HG03469 (cell line): ENCODE measurements around the gene NKX1-2.
A peak's percentile ranks its signal among the peaks of the same experiment; 100 is the strongest.
"Not testable (repeated sequence)": the region's sequence is repeated elsewhere in the genome, so short reads cannot be mapped to it uniquely, and the experiment has no call there.

ENCODE experiments used
- ATAC-seq: cut with Tn5 transposase; IDR thresholded peaks from one replicate; pipeline ENCODE4 v1.9.1; 2021; ENCODE audit warnings: mild to moderate bottlenecking, moderate library complexity, moderate number of reproducible peaks; ENCODE audit not compliant: unreplicated experiment

NKX1-2 gene

DNA sequence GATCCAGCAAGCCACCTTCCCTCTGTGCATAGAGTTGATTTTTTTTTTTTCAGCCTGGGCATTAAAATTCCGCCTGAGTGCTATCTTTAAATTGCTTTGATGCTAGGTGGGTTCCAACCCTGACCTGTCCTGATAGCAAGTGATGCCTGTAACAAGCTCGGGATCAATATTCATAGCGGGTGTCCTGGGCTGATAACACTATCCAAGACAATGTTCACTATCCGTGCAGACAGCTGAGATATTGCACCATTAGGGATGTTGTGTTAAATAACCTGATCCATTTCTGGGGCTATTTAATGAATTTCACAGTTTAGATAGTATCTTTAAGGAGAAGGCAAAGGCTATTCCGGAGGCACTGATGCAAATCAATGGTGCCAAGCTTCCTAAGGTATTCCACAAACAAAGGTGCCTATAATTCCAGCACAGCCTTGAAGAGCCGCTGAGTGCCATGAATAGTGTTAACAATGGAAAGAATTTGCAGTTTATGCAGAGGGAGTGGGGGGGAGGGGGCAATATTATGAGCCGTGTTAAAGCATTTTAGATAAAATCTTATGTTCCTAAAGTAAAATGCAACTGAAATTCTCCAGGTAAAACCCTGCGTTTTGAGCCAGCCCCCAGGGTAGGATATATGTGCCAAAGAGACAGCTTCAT is 4.2 kb upstream of the NKX1-2 start:
- ATAC-seq = no peak

DNA sequence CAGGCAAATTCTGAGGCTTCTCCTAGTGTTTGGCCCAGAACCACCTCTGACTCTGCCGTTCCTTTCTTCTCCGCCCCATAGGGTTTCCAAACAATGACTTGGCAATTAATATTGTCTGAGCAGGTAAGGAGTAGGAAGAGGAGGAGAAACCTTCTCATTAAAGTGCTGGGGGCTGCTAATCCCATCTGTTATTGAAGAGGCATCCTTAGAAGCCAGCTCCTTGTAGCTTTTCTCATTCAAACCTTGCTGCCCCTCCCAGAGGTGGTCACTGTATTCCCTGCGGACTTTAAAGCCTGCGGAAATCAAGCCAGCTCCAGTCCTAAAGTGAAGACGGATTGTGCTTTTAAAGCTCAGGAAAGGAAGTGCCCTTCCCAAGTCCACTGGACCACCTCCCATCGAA is 1.4 kb upstream of the NKX1-2 start:
- ATAC-seq = no peak

DNA sequence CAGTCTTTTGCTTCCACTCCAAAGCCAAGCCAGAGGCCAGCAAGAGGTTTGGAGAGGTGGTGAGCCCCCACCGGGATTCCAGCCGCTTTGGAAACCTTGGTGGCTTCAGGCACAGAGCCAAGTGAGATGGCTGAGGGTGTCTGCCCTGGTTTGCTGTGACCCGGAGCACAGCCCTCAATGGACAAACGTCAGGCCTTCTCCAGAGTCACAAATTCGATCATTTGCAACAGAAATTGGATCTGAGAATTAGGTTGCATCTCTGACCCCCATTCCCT is 885 bp upstream of the NKX1-2 start:
- no peak for ATAC-seq

DNA sequence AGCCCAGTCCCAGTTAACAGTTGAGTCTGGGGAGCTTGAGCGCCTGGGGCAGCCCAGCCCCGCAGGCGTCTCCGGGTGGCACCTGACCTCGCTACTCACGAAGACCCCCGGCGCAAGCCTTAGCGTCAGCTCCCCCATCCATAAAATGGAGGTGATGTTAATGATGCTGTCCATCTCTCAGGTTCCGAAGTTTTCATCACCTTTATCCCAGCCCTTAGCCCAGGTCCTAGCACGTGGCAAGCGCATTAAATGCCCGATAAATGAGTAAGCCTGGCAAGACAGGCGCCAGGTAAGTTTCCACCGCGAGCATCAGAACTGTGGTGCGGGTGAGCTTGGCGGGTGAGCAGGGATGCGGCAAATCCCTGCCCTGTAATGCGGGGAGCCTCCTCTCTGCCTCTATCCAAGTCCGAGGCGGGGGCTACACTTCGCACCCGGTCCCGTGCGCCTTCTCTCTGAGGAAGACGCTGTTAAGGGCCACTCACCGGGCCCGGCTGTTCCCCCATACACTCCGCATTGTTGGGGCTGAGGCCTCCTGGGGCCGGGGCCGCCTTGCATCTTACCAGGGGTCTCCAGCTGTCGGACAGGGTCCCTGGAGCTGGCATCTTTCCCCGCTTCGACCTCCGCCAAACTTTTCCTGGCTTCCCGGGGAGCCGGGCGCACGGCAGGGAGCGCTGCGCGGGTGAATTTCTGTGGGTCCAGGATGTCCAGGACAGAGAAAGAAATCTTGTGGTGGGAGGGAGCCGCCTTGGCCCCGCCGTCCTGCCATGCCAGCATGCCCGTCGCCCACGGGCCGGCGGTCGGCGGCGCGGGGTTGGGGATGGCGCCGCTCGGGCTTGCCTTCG is 444 bp downstream of the NKX1-2 start:
- ATAC-seq = no peak

DNA sequence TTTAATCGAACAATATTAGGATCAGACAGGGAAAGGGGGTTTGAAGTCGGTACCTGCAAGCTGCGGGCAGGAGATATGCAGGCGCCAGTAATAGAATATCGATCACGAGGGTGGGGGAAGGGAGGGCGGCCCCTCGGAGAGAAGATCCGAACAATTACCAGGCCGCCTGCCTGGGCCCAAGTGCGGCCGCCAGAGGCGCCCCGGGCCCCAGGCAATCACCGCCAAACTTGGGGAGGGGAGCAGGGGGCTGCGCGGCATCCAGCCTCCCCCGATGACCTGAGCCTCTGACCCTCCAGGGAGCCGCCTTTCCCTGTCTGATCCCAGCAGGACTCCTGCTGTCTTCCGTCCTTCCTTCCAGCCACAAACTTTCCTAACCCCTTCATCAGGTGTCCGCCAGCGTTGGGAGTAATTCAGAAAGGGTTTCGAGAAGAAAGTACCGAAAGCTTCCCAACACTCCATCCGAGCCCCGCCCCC is 1.1 kb downstream of the NKX1-2 start:
- ATAC-seq = no peak

DNA sequence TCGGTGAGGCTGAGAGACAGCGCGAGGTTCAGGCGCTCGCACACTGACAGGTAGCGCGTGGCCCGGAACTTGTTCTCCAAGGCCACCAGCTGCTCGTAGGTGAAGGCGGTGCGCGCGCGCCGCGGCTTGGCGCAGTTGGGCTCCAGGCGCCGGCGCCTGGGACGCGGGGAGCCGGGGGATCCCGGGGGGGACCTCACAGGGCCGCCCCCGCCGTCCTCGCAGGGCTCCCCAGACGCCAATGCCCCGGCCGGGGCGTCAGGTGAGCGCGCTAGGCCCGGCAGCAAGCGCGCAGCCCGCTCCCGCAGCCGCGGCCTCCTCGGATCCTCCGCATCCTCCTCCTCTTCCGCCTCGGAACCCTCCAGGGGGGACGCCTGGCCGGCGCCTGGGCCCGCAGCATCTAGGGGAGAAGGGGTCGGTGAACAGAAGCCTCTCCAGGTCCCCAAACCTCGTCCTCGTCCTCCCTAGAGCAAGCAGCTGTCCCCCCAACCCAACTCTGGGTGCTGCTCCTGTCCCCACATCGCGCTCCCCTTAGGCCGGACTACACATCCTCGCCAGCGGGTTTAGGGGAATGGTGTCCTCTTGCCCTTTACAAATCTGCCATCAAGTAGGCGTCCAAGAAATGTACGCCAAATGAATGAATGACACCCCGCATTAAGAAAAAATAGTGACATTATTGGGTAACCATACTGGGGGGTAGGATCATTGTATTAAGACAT is 1.9 kb downstream of the NKX1-2 start:
- no peak for ATAC-seq

DNA sequence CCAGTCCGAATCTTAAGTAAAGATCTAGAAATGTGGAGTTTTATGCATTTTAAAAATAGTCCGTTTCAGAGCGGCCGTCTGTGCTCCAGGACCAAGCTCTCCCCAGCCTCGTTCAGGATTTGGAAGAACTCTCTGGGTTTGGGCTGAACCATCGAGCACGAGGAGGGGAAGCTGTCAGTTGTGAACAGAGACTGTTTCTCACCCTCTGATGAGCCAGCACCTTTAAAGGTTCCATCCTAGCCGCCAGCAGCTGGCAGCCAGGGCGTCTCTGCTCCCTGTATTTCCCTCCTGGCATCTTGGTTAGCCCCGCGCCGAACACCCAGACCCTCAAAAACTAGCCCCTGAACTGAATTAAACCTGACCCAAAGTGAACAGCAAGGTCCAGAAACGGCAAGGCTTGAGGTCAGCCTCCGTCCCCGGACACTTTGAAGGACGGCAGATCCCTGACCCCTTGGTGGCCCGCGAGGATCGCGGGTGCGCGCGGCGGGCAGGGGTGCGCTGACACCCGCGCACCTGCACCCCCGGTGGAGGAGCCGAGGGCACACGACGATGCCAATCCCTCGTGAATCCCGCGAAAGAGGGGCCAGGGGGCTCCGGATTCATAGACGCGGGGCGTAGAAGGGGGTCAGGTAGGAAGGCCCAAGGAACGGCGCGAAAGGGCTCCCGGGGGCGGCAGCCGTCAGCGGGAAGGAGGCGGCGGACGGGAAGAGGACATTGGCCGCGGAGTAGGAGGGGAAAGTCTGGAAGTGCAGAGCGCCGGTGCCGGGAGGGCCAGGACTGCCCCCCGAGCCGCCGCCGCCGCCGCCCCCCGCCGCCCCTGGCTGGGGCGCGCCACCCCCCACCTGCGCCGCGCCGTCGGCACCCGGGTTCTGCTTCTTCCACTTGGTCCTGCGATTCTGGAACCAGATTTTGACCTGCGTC is 2.7 kb downstream of the NKX1-2 start:
- ATAC-seq = no peak

DNA sequence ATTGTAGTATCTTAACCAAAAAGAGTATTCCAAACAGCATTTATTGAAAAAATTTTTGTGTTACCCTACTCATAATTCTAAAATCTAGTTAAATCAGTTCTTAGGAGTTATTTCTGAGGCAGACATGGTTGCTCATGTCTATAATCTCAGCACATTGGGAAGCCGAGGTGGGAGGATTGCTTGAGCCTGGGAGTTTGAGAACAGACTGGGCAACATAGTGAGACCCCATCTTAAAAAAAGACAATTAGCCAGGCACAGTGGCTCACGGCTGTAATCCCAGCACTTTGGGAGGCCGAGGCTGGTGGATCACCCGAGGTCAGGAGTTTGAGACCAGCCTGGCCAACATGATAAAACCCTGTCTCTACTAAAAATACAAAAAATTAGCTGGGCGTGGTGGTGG is 8.1 kb downstream of the NKX1-2 start:
- not testable (repeated sequence) for ATAC-seq

DNA sequence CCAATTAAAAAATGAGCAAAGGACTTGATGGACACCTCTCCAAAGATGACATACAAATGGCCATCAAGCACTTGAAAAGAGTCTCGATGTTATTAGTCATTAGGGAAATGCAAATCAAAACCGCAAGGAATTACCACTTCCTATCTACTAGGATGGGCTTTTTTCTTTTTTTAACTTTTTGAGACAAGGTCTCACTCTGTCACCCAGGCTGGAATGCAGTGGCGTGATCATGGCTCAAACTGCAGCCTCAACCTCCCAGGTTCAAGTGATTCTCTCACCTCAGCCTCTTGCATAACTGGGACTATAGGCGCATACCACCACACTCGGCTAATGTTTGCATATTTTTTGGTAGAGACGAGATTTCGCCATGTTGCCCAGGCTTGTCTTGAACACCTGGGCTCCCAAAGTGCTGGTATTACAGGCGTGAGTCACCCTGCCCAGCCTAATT is 13.6 kb downstream of the NKX1-2 start:
- peak; percentile 81 for ATAC-seq

DNA sequence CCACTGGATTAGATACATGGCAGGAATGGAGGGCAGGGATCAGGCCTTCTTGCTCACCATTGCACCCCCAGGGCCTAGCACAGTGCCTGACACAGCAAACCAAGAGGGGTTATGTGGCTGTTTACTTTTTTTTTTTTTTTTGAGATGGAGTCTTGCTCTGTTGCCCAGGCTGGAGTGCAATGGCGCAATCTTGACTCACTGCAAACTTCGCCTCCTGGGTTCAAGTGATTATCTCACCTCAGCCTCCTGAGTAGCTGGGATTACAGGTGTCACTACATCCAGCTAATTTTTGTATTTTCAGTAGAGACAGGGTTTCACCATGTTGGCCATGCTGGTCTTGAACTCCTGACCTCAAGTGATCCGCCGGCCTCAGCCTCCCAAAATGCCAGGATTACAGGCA is 14.2 kb downstream of the NKX1-2 start:
- not testable (repeated sequence) for ATAC-seq

DNA sequence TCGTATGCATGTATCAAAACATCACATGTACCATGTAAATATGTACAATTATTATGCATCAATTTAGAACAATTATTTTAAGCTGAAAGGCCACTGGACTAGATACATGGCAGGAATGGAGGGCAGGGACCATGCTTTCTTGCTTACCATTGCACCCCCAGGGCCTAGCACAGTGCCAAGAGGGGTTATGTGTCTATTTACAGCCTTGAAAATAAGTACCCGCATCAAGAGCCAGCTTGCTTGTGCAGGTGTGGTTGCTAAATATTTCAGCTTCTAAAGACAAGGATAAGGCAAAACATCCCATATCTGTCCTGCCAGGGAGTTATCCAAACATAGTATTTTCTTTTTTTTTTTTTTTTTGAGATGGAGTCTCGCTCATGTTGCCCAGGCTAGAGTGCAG is 16.4 kb downstream of the NKX1-2 start:
- no peak for ATAC-seq

DNA sequence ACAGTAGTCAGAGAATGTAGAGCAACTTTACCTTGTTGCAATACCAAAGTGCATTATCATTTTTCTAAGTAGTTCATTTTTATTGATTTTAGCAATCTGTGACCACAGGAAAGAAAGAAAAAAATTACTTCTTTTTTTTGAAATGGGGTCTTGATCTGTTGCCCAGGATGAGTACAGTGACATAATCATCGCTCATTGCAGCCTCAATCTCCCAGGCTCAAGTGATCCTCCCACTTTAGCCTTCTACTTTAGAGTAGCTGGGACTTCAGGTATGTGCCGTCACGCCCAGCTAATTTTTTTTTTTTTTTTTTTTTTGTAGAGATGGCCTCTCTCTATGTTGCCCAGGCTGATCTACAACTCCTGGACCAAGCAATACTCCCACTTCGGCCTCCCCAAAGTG is 19.8 kb downstream of the NKX1-2 start:
- no peak for ATAC-seq

DNA sequence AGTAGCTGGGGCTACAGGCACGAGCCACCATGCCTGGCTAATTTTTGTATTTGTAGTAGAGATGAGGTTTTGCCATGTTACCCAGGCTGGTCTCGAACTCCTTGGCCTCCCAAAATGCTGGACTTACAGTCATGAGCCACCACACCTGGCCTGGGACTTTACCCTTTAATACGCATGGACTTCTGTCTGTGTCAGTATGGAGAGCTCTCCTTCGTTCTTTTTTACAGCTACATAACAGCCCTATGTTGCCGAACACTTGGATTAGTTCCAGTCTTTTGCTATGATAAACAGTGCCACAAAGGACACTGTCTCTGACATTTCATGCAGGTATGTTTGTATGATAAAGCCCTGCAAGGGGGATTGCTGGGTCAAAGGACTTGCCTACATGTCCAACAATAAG is 20.3 kb downstream of the NKX1-2 start:
- no peak for ATAC-seq

DNA sequence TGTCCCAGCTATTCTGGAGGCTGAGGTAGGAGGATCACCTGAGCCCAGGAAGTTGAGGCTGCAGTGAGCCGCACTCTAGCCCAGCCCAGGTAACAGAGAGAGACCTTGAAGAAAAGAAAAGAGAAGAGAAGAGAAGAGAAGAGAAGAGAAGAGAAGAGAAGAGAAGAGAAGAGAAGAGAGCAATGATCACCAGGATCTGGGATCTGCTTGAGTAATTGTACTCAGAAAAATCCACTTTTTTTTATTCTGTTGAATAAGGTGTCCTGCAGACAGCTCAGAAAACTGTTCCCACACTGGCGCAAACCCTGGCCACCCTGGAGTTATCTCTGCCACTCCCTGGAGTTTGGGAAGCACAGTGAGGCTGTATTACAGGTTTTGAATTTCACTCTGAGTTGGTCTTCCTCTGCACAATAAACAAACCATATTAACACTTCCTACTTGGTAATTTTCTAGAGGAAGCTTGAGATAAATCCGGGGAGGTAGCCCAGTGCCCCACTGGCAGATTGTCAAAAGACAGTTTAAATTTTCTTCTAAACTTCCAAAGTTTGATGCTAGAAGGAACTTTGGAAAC is 21.5 kb downstream of the NKX1-2 start:
- ATAC-seq = no peak

DNA sequence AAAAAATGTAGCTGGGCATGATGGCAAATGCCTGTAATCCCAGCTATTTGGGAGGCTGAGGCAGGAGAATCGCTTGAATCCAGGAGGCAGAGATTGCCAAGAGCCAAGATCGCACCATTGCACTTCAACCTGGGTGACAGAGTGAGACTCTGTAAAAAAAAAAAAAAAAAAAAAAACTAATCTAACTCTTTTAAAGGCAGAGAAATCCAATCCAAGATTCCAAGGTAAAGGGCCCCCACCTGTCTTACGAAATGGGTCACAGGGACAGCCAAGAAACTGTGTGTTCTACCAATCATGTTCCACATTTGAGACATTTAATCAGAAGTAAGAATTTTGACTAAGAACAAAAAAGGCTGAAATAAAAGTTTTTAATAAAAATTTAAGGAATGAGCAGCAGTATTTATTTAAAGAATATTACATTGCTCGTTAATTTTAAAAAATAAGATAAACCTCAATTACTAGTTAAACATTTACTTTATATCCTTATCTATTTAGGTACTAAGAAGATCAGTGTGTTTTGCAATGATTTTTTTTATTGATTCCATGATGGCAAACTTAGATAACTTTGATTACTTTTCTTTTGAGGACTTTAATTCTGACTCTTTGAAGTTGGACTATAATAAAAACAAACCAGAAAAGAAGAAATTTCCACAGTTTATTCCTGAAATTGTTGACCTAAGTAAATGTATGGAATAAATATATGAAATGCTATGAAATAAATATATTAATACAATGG is 24.4 kb downstream of the NKX1-2 start:
- ATAC-seq = no peak

DNA sequence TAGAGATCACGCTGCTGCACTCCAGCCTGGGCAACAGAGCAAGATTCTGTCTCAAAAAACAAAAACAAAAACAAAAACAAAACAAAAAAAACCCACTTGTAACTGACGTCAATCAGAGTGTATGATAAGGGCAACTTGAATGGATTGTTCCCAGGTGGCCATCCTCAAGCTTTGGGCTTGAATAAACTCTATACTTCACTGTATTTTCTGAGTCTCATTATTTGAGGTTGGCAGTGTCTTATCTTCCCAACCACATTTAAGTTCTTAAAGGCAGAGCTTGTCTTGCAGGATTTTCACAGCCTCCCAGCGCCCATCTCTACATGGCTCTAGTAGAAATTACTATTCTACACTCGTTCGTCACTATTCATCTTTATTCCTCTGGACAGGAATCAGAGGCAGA is 26.0 kb downstream of the NKX1-2 start:
- ATAC-seq = no peak

DNA sequence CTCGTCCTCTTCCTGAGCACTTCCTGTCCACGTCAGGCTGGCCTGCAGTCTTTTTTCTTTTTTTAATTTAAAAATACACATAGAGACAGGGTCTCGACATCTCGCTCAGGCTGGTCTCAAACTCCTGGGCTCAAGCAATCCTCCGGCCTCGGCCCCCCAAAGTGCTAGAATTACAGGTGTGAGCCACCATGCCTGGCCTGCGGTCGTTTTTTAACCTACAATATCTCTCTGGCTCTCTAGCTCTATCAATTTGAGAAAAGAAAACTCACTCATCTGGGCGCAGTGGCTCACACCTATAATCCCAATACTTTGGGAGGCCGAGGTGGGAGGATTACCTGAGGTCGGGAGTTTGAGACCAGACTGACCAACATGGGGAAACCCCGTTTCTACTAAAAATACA is 27.1 kb downstream of the NKX1-2 start:
- no peak for ATAC-seq

DNA sequence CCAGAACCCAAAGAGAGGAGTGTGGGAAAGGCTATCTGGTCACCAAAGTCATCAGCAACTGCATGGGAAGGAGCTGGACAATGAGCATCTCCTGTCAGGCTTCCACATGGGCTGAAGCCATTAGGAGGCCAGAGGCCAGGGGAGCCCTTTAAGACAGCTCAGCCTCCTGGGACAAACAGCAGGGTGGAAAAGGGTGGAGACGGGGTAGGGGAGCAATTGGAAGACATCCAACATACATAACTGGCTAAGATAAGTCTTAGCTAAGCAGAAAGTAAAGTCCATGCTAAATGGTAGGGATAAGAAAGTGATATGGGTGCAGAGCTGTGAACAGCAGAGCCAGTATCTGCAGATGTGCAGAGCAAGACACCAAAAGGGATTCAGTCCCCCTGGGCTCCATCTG is 29.6 kb downstream of the NKX1-2 start:
- no peak for ATAC-seq

DNA sequence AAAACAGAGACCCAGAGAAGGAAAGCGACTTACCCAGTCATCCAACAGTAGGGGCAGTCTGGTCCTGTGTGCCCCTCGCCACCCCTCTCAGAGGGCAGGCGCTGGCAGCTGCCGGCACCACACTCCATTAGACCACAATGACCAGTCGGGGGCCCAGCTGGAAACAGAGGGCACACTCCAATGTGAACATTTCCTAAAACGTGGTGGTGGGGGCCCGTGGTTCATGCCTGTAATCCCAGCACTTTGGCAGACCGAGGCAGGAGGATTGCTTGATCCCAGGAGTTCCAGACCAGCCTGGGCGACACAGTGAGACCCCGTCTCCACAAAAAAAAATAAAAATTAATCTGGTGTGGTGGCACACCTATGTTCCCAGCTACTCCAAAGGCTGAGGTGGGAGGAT is 30.2 kb downstream of the NKX1-2 start:
- no peak for ATAC-seq
